Colonic mucosa (tissue), 4 donors: Measurements from ENCODE around the gene MYO1A. TPM values are rescaled to one million over a fixed set of nuclear protein-coding genes. Genes with fewer than 3 reads are reported as not detected.
A peak's percentile ranks its signal among the peaks of the same experiment; 100 is the strongest.
"Not testable (repeated sequence)": the region's sequence is repeated elsewhere in the genome, so short reads cannot be mapped to it uniquely, and the experiment has no call there.

ENCODE experiments used
- DNase-seq: peaks from one replicate; pipeline ENCODE4 v3.0.0-alpha.2; 2020
- H3K27ac ChIP-seq: fragments of 200-600 bp; one replicate; pipeline ENCODE4 v1.8.0; 2021
- H3K27me3 ChIP-seq: fragments of 200-600 bp; one replicate; pipeline ENCODE4 v1.8.0; 2021
- H3K36me3 ChIP-seq: fragments of 200-600 bp; one replicate; pipeline ENCODE4 v1.8.0; 2021
- H3K4me1 ChIP-seq: fragments of 200-600 bp; one replicate; pipeline ENCODE4 v1.8.0; 2021; ENCODE audit warnings: mild to moderate bottlenecking
- H3K4me3 ChIP-seq: fragments of 200-600 bp; one replicate; pipeline ENCODE4 v1.8.0; 2021
- H3K9ac ChIP-seq, 2 donors: one replicate each; pipeline ENCODE4 v1.7.0; 2013; ENCODE audit warnings: control low read depth in 2 of 2, low read depth in 2 of 2, low read length in 2 of 2
- H3K9me3 ChIP-seq: fragments of 200-600 bp; one replicate; pipeline ENCODE4 v1.8.0; 2021
- CTCF ChIP-seq: fragments of 200-600 bp; IDR thresholded peaks from one replicate; pipeline ENCODE4 v1.8.0; 2022; ENCODE audit warnings: antibody characterized with exemption, mild to moderate bottlenecking
- intact Hi-C: fragments of 100-400 bp; cut with DNase I; formaldehyde crosslinking; loops from one replicate; pipeline ENCODE4 v1.14.1; 2022
- total RNA-seq, 2 donors: library from RNA; stranded (reverse); fragmentation: NEBNext Ultra II Directional in 1 of 2; extraction: Animal tissue kit (Norgen Biotek cat#: 25700) in 1 of 2; gene quantifications; one replicate each; pipeline ENCODE4 v1.2.1, GENCODE V29; 2021
- donor health status: healthy.
- donor health status: DM: no; HTN: no; CAD: no.
- donor health status: DM: no; HTN: no; CAD: no.

The MYO1A gene
- total RNA-seq, 2 donors from 2014 or later, result 261 to 273 TPM

- H3K27ac ChIP-seq, result no peak overlapping the region
- H3K4me1 ChIP-seq, result no peaks in the 10 kb centered on the region
- DNase-seq, result no peak
- no peak overlapping the region for H3K9ac ChIP-seq
- no peak overlapping the region for H3K4me3 ChIP-seq
- no peaks in the 10 kb centered on the region for H3K36me3 ChIP-seq
- H3K27me3 ChIP-seq, result no peaks in the 10 kb centered on the region
- no peak for TF ChIP-seq CTCF
- intact Hi-C loops, result no loop called here
- H3K9me3 ChIP-seq, result no peaks in the 10 kb centered on the region
Measured at GRCh38 chr12:57027011-57027804, 22.7 kb downstream of the MYO1A start.

- Histone ChIP-seq H3K27ac (no peak overlapping the region), H3K9ac (no peak overlapping the region), H3K27me3 (no peaks in the 10 kb centered on the region), H3K36me3 (no peaks in the 10 kb centered on the region), H3K4me3 (no peak overlapping the region), H3K4me1 (no peaks in the 10 kb centered on the region), H3K9me3 (no peaks in the 10 kb centered on the region)
- no peak for DNase-seq
- TF ChIP-seq CTCF, result no peak
- intact Hi-C loops, result no loop called here
Measured at GRCh38 chr12:57025196-57025595, 24.7 kb downstream of the MYO1A start.

GRCh38 chr12:57022324-57022723 is 27.6 kb downstream of the MYO1A start:
- H3K36me3 ChIP-seq, H3K27ac ChIP-seq, H3K9ac ChIP-seq, H3K27me3 ChIP-seq, intact Hi-C loops, H3K4me1 ChIP-seq, H3K4me3 ChIP-seq, H3K9me3 ChIP-seq, DNase-seq: not testable (repeated sequence)

GRCh38 chr12:57019983-57020719 is 29.8 kb downstream of the MYO1A start:
- no peak for DNase-seq
- Histone ChIP-seq H3K27ac (no peak overlapping the region), H3K4me3 (no peak overlapping the region), H3K27me3 (no peaks in the 10 kb centered on the region), H3K9ac (no peak overlapping the region), H3K36me3 (no peaks in the 10 kb centered on the region), H3K4me1 (no peaks in the 10 kb centered on the region), H3K9me3 (no peaks in the 10 kb centered on the region)
- intact Hi-C loops, result loop anchor here (10.0 kb wide), 1 partner anchor 165 kb away; no protein-coding TSS in a partner anchor
- no peak for TF ChIP-seq CTCF

GRCh38 chr12:57018906-57019305 is 31.0 kb downstream of the MYO1A start:
- H3K27me3 ChIP-seq, result no peaks in the 10 kb centered on the region
- H3K4me3 ChIP-seq, result no peak overlapping the region
- H3K36me3 ChIP-seq, result no peaks in the 10 kb centered on the region
- H3K27ac ChIP-seq, result no peak overlapping the region
- no peak for DNase-seq
- no peaks in the 10 kb centered on the region for H3K9me3 ChIP-seq
- no peak for TF ChIP-seq CTCF
- no peaks in the 10 kb centered on the region for H3K4me1 ChIP-seq
- no peak overlapping the region for H3K9ac ChIP-seq
- intact Hi-C loops, result loop anchor here (10.0 kb wide), 1 partner anchor 166 kb away; no protein-coding TSS in a partner anchor

GRCh38 chr12:57018353-57018752 is 31.6 kb downstream of the MYO1A start:
- not testable (repeated sequence) for H3K4me3 ChIP-seq, H3K27me3 ChIP-seq, H3K27ac ChIP-seq, H3K4me1 ChIP-seq, H3K9me3 ChIP-seq, H3K9ac ChIP-seq, H3K36me3 ChIP-seq
- DNase-seq, result peak; percentile 32
- intact Hi-C loops, result loop anchor here (10.0 kb wide), 1 partner anchor 166 kb away; no protein-coding TSS in a partner anchor
